ENCODE data around the gene ONECUT1.

The ONECUT1 gene

DNA sequence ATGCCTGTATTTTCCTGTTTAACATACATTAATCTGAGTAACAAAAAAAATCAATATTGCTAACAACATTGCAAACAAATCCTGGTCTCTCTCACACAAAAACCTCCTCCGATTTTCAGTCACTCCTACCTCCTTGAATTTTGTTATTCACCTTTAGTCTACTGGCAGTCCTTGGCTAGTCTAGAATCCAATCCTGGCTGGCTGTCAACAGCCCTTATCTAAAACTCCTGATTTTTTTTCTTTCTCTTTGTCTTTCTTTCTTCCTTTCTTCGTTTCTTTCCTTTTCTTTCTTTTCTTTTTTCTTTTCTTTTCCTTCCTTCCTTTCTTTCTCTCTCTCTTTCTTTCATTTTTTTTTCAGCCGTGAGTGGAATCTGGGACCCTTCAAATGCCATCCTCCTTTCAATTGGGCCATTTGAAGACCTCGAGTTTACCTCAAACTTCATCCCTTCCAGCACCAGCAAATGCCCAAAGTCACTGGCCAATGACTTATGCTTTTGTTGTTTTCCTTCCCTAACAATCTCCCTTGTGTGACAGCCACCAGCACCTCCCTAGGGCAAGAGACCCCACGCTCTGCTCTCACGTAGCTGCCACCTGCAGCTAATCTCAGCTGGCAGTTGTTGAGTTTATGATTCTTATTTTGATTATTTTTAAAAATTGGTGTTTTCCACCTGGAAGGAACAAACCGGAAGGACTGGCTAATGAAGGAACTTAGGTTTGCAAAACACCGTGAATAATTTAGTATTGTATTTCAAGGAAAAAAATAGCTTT lies 6.8 kb upstream of the ONECUT1 start:
- DNase-seq: no peak

DNA sequence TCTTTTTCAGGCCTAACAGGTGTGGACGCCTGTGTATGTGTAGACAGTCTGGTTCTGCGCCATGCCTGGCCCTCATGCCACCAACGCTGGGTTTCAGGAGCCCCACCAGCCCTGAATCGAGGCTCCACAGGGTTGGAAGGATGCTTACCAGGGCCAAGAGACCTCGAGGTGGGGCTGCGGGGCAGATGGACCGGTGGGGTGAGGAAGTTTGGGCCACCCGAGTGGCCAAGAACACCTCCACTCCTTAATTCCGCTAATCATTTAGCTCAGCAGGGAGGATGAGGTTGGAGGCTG lies 6.0 kb upstream of the ONECUT1 start:
- DNase-seq: no peak

DNA sequence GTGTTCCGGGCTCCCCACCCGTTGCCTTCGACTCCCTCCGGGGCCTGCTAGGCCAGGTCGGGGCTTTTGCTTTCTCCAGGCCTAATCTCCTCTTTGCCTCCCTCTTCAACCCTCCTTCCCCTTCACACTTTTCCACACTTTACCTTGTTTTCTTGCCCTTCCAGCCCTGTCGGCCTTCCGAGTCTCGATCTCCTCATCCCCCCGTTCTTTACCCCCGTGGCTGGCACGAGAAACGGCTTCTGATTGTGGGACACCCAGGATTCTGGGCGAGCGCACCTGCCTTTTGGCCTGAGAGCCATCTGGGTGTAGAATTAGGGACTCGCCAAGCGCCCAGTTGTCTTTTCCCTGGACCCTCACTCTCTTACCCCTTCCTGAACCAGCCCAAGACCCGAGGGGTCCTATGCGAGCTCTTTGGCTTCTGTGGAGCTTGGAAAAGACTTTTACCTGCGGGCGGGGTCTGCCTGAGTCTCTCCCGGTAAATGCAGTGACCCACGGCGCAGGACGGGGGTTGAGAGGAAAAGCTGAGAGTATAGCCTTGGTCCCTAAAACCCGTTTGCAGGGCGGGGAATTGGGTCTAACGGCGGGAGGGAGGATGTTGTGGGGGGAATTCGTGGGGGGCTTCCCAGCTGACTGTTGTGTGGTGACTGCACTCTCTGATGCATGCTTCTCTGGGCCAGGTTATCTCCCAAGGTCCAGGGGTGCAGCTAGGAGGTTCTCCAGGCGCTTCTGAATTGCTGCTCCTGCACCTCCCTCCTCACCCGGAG lies 5.5 kb upstream of the ONECUT1 start:
- DNase-seq: no peak

DNA sequence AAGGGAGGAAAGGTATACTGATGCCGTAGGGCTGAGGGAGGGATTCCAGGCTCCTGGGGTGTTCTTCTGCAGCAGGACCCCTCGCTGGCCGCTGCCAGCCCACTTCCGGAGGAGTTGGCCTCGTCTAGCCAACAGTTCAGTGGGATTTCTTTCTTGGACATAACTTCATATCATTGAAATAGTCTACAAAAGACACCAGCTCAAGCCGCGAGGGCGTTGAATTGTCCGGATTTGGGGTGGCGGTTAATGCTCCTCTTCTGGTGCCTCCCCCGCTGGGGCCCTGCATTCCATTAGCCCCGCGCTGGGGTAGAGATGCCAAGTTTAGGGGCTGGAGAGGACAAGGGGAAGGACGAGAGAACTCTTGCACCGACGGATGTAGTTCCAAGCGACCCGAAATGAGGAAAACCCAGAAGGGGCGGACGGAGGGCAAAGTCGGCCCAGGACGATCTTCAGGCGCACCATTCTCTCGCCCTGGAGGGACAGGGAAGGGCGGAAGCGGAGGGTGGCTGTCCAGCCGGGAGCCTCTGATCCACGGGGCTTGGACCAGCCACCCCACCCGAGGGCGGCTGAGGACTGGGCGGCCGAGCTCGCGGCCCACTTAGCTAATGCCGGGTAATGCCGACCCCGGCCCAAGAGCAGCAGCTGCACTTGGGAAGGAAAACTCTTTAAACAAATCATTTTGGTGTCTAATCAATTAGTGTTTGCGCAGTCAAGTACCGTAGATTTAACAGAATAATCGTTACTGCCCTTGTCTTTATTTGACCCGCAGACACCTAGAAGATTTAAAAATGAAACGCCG lies 4.7 kb upstream of the ONECUT1 start:
- DNase-seq: no peak

DNA sequence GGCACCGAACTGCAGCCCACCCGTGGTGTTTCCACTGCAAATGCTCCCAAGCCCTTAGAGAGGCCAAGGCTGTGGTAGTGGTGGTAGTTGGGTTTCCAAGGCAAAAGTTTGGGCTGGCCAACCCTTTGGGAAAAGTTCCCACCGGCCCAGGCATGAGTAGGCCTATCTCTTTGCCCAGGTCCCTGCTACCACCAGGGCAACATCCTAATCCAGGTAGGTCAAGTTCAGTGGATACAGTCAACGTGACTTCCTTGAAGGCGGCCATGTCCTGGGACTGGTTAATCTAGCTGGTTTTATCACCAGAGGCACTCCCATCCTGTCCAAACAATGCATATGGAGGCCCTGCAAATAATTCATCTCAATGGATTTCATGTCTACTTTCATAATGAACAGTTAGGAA lies 1.6 kb upstream of the ONECUT1 start:
- no peak for DNase-seq

DNA sequence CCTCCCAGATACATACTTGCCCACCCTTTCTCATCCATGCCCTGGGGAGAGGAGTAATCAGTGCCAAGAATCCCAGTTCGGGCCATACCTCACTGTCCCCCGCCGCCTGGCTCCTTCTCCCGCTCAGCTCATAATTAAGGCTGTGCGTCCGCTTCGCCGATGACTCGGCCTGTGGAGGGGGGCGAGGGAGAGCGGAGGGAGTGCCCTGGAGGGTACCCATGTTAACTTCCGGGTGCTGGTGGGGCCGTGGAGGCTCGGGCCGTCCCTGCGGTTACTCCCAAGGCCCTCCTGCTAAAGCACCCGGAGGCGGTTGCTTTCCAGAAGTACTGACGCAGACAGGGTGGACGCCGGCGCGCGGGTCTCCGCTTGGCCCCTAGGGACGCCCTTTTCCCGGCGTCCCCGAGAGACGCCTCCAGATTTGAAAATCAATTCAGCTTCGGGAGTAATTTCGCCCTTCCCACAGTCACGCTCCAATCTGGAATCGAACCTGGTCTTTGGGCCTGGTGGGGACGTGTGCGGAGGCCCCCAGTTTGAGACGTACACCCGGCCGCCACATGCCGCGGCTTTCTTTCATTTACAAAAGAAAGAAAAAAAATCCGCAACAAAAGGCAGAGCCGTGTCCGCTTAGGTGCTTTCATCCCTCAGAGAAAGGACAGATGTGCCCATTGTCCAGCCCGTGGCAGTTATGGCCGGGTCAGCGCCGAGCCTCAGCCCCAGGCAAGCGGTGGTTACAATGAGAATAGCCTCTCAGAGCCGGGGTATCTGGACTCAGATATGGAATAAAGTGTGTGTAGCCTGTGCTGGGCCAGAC lies 1.0 kb upstream of the ONECUT1 start:
- no peak for DNase-seq

DNA sequence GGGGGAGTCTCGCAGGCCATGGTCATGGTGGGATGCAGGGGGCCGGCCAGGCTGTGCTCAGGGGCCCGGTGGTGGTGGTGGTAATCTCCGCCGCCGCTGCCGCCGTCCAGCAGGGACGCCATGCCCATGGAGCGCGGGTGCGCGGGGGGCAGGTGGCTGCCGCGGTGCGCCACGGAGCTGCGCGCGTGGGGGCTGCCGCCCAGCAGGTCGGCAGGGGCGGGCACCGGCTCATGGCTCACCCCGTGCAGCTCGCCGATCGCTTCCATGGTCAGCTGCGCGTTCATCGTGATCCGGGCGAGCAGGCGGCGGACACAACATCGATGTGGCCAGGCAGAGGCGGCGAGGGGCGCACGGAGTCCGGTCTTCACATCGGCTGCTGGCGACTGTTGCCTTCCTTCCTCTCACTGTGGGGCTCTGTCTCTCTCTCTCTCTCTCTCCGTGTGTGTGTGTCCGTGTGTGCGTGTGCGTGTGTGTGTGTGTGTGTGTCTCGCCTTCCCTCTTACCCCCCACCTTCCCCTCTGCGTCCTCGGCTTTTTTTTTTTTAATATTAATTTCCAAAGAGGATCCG lies 451 bp downstream of the ONECUT1 start:
- peak in 1 of 6 experiments; percentile 31 for DNase-seq

DNA sequence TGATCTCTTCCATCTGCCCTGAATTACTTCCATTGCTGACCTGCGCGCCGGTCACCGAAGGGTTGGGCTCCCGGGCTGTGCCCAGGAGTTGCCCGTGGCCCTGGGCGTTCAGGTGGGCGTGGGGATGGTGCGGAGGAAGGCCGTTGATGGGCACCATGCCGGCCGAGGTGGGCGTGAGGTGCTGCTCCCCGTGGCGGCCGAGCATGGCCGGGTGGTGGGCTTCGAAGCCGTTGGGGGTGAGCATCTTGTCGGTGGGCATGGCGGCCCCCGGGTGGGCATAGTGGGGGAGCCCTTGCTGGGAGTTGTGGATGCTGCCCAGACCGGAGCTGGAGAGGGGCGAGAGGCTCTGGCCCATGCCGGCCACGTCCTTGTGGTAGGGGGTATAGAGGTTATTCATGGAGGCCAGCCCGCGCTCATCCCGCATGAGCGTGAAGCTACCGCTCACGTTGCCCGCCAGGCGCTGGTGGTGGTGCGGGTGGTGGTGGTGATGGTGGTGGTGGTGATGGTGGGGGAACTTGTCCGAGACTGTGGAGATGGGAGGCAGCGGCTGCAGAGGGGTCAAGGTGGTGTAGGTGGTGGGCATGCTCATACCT lies 1.0 kb downstream of the ONECUT1 start:
- no peak for DNase-seq

DNA sequence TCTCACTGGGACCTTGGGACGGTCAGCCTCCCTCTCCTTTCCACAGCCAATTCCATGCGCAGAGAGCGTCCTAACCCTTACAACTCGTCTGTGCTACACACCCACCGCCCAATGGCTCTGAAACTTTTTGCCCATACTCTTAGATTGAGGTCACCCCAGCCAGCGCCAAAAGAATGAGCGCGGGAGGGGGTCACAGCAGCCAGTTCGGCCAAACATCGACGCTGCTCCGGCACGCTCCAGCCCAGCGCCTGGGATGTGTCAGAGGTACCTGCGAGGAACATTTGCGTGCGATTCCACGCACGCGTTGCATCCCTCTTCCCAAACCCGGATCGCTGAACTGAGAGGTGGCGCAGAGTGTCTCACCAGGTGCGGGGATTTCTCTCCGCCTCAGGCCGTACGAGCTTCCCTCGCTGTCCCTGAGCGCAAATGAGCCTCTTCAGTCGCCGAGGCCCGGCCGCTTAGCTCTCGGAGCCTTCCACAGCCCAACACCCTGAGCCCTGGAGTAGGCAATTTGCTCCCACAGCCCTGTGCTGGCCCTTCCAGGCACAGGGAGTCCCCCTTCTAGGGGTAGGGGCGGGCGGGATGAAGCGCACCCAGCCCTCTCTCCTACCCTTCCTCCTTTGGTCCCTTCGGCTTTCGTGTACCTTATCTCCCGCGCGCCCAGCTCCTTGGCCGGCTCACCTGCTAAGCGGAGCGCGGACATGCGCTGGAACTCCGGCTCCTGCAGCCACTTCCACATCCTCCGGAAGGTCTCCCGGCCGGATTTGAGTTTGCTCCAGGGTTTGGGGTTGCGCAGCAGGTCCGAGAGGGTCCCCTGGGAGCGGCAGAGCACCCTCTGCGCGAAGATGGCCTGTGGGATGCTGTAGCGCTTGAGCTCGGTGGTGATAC lies 1.8 kb downstream of the ONECUT1 start:
- DNase-seq: no peak

DNA sequence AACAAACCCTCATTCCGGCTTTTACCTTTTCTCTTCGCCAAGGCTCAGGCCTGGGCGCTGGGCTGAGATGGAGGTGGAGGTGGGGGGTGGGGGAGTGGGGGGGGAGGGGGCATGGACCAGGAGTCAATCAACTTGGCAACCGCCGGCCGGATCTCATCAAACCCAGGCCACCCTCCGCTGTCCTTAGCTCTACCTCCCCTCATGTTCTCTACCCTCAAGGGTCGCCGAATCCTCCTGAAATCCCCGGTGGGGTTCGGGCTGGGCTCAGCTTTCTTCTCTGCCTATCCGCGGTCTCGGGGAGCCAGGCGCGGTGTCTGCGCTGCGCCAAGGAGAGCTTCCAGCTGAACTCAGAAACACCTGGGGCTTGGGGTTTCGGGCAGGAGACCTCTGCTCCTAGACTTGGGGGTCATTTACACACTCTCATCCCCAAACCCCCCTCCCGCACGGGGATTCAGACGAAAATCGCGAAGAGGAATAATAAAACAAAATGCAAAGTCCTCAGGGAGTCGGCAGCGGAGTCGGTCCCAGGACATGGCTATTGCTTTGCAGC lies 2.5 kb downstream of the ONECUT1 start:
- DNase-seq: no peak

DNA sequence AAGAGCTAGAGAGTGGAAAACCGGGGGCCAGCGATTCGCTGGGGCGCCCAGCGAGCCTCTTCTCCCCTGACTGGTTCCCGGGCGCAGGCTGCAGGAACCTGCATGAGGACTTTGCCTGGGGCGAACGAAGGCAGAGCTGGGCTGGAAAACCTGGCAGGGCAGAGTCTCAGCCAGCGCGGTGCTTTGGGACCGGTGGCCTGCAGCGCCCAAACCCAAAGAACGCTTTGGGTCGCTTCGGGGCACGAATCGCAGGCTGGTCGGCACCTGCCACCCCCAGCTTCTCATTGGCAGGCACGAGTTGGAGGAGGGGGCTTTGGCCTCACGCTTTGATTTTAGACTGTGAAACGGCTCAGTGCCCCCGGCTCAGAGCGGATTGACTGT lies 3.0 kb downstream of the ONECUT1 start:
- DNase-seq: no peak

DNA sequence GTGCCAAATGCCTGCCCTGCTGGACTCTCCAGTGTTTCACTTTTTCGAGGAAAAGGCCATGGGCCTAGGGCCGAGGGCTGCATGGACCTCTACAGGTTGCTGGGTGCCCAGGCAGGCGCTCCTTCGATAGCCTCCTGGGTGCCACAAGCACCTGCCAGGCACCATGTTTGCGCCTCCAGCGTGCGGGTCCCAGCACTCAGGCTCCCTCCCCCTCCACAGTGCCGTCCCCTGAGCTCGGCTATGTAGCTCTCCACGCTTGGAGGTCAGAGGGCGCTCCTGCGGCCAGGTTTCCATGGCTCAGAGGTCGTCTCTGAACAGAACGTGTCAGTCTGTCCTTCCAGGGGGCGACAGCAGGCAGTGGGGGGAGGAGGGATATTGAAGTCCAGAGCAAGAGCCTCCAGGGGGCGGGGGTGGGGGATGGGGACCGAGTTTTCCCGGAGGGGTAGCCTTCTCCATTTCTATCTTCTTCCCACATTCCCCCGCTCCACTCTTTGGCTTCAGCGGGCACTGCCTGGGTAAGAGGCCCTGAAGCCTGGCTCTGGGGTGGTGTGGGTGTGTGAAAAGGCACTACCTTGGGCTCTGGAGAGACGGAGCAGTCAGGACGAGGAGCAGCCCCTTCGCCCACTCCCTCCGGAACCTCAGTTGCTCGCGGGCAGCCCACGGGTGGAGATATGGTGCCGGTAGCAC lies 3.6 kb downstream of the ONECUT1 start:
- no peak for DNase-seq

DNA sequence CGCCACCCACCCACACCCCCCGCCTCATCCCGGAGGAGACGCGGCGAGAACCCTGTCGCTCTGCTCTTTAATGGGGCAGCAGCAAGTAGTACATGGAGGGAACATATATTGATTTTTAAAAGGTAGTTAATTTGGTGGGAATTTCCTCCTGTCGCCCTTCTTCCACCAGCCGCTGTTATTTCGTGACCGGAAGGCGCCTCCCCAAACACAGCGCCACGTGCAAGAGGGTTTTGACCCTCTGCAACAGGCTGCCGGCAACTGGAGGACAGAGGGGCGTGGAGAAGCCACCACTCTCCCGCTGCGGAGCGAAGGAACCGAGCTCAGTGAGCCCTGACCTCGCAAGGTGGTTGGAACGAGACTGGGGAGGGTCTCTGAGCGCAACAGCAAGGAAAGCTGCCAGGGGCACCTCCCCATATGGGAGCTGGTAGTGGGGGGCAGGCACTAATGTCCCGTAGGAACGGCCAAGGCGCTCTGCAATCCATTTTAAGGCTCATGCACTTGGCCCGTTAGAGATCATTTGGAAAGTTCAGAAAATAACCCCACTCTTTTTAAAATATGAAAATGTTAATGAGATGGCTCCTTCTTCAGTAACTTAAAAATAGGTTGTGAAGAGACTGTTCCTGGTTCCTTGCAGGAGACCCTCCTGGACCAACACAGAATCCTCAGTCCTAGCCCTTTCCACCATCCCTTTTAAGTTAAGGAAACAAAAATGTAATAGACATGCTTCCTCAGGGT lies 4.3 kb downstream of the ONECUT1 start:
- DNase-seq: no peak

DNA sequence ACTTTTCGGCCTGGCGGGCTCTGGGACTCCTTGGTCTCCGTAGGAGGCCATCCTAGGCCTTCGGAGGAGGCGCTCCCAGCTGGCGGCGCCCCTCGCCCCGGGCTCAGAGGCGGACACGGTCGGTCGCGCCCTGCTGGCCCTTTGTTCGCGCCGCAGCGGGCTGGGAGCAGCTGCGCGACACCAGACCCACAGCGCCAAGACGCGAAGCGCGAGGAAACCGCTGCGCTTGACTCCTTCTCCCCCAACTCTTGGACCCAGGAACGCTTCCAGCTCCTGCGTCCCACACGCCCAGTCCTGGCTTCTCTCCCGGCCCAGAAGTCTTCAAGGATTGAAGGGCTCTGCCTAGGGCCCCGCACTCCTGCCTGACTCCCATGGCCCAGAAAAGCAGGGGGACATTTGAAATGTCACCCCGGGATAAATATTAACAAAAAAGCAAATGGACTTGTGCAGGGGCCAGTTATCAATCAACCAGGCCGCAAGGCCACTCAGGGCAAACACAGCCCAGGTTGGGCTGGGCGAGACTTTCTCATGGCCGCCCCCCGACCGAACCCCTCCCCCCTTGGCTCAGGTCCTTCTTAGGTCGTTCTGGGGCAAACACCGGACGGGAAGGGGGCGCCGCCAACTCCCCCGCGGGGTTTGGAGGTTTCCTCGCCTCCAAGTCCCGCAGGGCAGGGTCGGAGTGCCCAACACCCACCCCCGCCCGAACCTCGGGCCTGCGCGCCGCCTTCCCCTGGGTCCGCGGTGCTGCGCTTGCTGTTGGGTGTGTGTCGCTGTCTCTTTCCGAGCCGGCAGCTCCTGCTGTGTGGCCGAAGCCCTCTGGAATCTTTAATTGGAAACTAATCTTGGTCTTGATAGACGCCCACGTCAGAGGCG lies 5.1 kb downstream of the ONECUT1 start:
- DNase-seq: no peak

DNA sequence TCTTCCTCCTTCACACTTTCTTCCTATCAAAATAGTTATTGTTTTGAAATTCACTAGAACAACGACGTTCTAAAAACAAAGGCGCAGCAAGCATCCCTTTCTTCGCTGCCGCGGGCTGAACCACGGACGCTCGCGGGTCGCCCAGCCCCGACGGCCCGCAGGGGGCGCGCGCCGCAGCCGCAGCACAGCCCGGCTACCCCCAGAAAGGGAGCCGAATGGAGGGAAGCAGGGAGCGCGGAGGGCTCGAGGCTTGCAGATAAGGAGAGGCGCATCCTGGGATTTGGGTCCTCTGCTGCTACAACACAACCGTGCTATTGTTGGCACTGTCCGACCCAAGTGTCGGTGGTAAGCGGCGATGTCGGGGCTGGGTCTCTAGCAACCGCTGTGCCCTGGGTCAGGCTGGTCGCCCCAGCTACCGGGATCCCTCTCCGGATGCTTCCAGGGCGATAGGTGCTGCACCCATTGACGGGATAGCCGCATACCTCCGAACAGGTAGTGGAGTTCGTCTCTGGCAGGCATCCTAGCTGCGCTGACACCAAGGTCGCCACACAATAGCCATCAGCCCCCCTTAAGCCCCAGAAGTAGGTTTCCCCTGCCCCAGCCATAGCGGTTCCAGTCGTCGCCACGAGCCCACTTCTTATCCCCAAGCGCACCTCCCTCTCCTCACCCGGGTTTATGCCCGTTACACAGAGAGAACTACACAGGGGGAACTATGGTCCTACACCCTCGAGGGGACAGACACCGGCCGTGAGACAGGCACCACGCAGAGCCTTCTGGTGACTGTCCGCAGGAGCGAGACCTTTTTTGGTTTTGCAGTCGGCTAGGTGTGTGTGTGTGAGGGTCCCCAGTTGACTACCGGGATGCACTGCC lies 6.0 kb downstream of the ONECUT1 start:
- DNase-seq: peak in 1 of 6 experiments; percentile 13

DNA sequence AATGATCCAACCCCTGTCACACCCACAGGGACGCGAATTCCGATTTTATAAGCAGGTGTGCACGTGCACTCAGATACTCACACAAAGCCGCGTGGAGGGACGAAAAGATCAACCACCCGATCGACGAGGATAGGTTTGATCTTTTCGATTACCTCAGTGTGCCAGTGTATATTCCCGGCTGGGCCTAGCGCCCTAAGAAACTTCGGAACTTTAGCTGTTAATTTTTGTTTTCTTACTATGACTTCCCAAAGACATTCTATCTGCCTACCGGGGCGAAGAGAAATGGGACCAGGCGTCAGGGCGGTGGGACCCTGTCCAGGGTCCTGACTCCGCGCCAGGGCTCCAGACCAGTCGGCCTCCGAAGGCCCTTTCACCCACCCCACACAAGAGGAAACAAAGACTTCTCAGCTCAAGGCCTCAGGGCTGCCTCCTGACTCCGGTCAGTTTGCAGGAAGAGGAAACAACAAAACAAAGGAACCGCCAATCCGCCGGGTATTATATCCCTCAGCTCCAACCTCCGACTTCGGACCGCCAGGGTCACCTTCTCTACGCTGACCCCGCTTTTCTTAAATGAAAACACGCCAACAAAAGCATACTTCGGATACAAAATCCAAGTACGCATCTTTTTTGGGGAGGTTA lies 6.8 kb downstream of the ONECUT1 start:
- no peak for DNase-seq

DNA sequence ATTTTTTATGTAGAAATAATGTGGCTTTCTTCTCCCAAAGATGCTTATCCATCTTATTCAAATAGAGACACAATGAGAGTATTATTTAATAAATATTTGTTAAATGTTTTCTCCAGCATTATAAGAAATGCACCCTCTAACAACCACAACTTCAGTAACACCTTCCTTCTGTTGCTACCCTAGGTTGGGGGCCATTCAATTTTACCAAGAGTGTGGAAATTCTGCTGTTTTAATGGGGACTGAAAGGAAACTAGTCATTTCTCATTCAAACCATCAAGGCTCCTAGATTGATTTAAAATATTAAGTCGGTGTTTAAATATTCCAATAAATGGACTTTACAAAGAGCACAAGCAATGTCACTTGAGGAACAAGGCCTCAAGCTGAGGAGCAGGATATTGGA lies 7.6 kb downstream of the ONECUT1 start:
- DNase-seq: no peak

Data from stimulated activated naive CD4-positive, alpha-beta T cell (primary cell).